Spleen (tissue), 11 donors: ENCODE results near the gene IGFL1. TPM values are rescaled to one million over a fixed set of nuclear protein-coding genes. Genes with fewer than 3 reads are reported as not detected.

Experiments used
- DNase-seq: peaks from one replicate; pipeline ENCODE4 v3.0.0-alpha.2; 2020
- H3K27ac ChIP-seq, 8 donors: fragments of 200-600 bp; sonication (generic) in 7 of 8; 1 replicate in 4 of 8; 2 replicates in 4 of 8; pipeline versions ENCODE4 v1.5.0 to v1.8.0; 2016 to 2021; ENCODE audit warnings: inconsistent platforms in 4 of 8, mild to moderate bottlenecking in 4 of 8, moderate library complexity in 1 of 8
- H3K27me3 ChIP-seq, 7 donors: fragments of 200-600 bp; sonication (generic) in 6 of 7; replicated peaks in 1 of 7; 1 replicate in 4 of 7; 2 replicates in 3 of 7; pipeline versions ENCODE4 v1.5.0 to v1.8.0; 2016 to 2021; ENCODE audit warnings: inconsistent platforms in 3 of 7, mild to moderate bottlenecking in 1 of 7
- H3K36me3 ChIP-seq, 6 donors: fragments of 200-600 bp; sonication (generic) in 5 of 6; 1 replicate in 4 of 6; 2 replicates in 2 of 6; pipeline versions ENCODE4 v1.5.0 to v1.8.0; 2016 to 2021; ENCODE audit warnings: inconsistent platforms in 2 of 6
- H3K4me1 ChIP-seq, 6 donors: fragments of 200-600 bp; sonication (generic) in 5 of 6; 1 replicate in 3 of 6; 2 replicates in 3 of 6; pipeline versions ENCODE4 v1.5.0 to v1.8.0; 2016 to 2021; ENCODE audit warnings: inconsistent platforms in 3 of 6
- H3K4me3 ChIP-seq, 8 donors: fragments of 200-600 bp; sonication (generic) in 7 of 8; 1 replicate in 4 of 8; 2 replicates in 4 of 8; pipeline versions ENCODE4 v1.5.0 to v1.8.0; 2016 to 2021; ENCODE audit warnings: inconsistent platforms in 4 of 8, mild to moderate bottlenecking in 4 of 8, moderate library complexity in 2 of 8
- H3K9me3 ChIP-seq, 8 donors: fragments of 200-600 bp; sonication (generic) in 7 of 8; 1 replicate in 4 of 8; 2 replicates in 4 of 8; pipeline versions ENCODE4 v1.5.0 to v1.8.0; 2016 to 2021; ENCODE audit warnings: inconsistent platforms in 4 of 8
- POLR2A ChIP-seq, 3 donors: fragments of 450-650 bp; IDR thresholded peaks; one replicate each; pipeline ENCODE4 v1.5.1; 2017; ENCODE audit warnings: antibody characterized with exemption in 3 of 3, mild to moderate bottlenecking in 1 of 3
- POLR2AphosphoS5 ChIP-seq, 3 donors: sonication (generic); formaldehyde crosslinking; IDR thresholded peaks; one replicate each; pipeline ENCODE4 v1.5.1; 2017; ENCODE audit warnings: antibody characterized with exemption in 3 of 3
- WGBS, 5 donors: extraction: QIAGEN DNeasy Blood & Tissue Kit in 3 of 5; methylation state at CpG; one replicate each; pipeline versions ENCODE4 v1.1.5 to v1.1.7; 2013 to 2018; 5-methylcytosine and 5-hydroxymethylcytosine counted together
- intact Hi-C: fragments of 100-400 bp; cut with DNase I; formaldehyde crosslinking; loops from one replicate; pipeline ENCODE4 v1.15.0; 2023; ENCODE audit warnings: low total_unique reads
- polyA plus RNA-seq, 3 donors: library from polyadenylated mRNA; stranded (reverse); fragments of 200-250 nt; gene quantifications; one replicate each; pipeline ENCODE4 v1.2.1, GENCODE V29; 2013
- total RNA-seq, 7 donors: library from RNA; depleted of rRNA in 3 of 7; stranded (reverse); fragments of >200 nt in 3 of 7; fragmentation: NEBNext Ultra II Directional in 4 of 7; extraction: Animal tissue kit (Norgen Biotek cat#: 25700) in 4 of 7; gene quantifications; one replicate each; pipeline versions ENCODE4 v1.1.0 to v1.2.1, GENCODE V29; 2016 to 2021
- TF ChIP-seq, protein P1 (sequence below), 11 experiments: fragments of 200-600 bp in 7 of 11; fragments of 450-650 bp in 4 of 11; sonication (generic) in 4 of 11; IDR thresholded peaks in 8 of 11; conservative IDR thresholded peaks in 3 of 11; 1 replicate in 7 of 11; 2 replicates in 4 of 11; pipeline versions ENCODE4 v1.4.0 to v1.8.0; 2016 to 2021; ENCODE audit warnings: antibody characterized with exemption in 11 of 11, inconsistent platforms in 4 of 11, mild to moderate bottlenecking in 1 of 11
- donor health status: healthy with polysubstance abuse.
- donor health status: DM: no; HTN: no; CAD: no; lungs with moderate emphysema.
- donor health status: DM: no; HTN: no; CAD: no.
- donor health status: Bipolar disorder and iron deficiency.
- donor health status: healthy.
- donor health status: DM: no; HTN: no; CAD: no.
- donor health status: DM: yes; HTN: yes; CAD: no.

IGFL1 gene
- total and polyA plus RNA-seq, 10 donors, result not detected

DNA sequence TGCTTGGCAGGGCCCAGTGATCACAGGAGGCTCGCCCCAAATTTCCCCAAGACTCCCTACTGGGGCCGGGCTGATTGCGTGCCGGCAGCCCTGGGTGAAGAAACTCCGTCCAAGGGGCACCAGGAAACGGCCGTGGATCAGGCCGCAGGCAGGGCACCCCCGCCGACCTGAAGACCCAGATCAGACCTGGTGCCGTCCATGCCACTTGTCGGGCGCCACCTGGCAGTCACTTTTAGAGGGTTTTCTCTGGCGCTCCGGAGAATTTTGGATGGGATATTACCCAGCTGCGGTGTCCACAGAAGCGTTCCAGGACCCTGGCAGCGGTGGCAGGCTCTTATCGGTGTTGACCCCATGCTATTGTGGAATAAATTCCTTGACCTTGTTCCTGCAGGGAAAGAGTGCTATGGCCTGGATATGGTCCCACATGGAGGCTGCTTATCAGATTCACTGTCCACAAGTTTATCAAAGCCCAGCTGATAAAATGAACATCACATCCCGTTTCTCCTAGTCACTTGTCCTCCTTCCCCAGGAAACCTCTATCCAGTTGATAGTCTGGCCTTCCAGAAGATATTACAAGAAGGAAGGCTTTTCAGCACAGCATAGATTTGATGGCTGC, 43.3 kb upstream of the IGFL1 start:
- Histone ChIP-seq H3K4me3 (no peak overlapping the region), H3K4me1 (peaks cover 0 to 13% (median 2%) of the 10 kb centered on the region in 6 donors), H3K9me3 (no peaks in the 10 kb centered on the region), H3K27ac (no peak overlapping the region), H3K36me3 (no peaks in the 10 kb centered on the region), H3K27me3 (peaks cover 0 to 33% (median 7%) of the 10 kb centered on the region in 7 donors)
- no peak for DNase-seq
- intact Hi-C loops, result loop anchor here (10.0 kb wide), 1 partner anchor 151 kb away; no protein-coding TSS in a partner anchor
- WGBS, 5 donors, result 75 to 90% (median 86%) methylated on average over 17 to 20 of the region's 20 CpGs
- TF ChIP-seq, protein P1, sequence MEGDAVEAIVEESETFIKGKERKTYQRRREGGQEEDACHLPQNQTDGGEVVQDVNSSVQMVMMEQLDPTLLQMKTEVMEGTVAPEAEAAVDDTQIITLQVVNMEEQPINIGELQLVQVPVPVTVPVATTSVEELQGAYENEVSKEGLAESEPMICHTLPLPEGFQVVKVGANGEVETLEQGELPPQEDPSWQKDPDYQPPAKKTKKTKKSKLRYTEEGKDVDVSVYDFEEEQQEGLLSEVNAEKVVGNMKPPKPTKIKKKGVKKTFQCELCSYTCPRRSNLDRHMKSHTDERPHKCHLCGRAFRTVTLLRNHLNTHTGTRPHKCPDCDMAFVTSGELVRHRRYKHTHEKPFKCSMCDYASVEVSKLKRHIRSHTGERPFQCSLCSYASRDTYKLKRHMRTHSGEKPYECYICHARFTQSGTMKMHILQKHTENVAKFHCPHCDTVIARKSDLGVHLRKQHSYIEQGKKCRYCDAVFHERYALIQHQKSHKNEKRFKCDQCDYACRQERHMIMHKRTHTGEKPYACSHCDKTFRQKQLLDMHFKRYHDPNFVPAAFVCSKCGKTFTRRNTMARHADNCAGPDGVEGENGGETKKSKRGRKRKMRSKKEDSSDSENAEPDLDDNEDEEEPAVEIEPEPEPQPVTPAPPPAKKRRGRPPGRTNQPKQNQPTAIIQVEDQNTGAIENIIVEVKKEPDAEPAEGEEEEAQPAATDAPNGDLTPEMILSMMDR (IDR thresholded peaks at IDR 0.05 in 8 of 11, conservative IDR thresholded peaks at IDR 0.05 in 3 of 11), result no peak
- TF ChIP-seq POLR2AphosphoS5 (IDR thresholded peaks at IDR 0.05) (no peak), POLR2A (IDR thresholded peaks at IDR 0.05) (no peak)

DNA sequence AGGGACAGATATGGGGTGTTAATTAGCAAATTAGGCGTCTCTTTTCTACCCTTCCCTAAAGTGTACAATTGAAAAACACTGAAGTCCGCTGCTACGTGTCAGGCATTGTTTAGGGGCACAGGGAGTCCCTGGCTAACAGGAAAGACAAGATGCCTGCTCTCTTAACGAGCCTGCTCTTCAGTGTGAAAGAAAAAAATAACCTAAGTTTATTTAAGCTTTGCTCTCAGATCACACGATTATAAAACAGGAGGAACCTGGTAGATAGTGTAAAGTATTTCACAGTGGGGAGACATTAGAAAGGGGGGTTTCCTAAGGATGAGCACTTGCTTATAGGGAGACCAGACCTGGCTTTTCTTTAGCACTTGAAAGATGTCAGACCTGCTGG, 42.8 kb upstream of the IGFL1 start:
- Histone ChIP-seq H3K27ac (no peak overlapping the region), H3K36me3 (no peaks in the 10 kb centered on the region), H3K27me3 (peaks cover 0 to 37% (median 7%) of the 10 kb centered on the region in 7 donors), H3K4me3 (no peak overlapping the region), H3K4me1 (peaks cover 0 to 13% (median 2%) of the 10 kb centered on the region in 6 donors), H3K9me3 (no peaks in the 10 kb centered on the region)
- intact Hi-C loops, result loop anchor here (10.0 kb wide), 1 partner anchor 152 kb away; no protein-coding TSS in a partner anchor
- no peak for DNase-seq
- TF ChIP-seq POLR2A (IDR thresholded peaks at IDR 0.05), result no peak
- no peak for TF ChIP-seq POLR2AphosphoS5 (IDR thresholded peaks at IDR 0.05)
- TF ChIP-seq, protein P1 (IDR thresholded peaks at IDR 0.05 in 8 of 11, conservative IDR thresholded peaks at IDR 0.05 in 3 of 11), result no peak
- WGBS, 5 donors, result 51 to 67% (median 60%) methylated on average over 5 of the region's 5 CpGs

DNA sequence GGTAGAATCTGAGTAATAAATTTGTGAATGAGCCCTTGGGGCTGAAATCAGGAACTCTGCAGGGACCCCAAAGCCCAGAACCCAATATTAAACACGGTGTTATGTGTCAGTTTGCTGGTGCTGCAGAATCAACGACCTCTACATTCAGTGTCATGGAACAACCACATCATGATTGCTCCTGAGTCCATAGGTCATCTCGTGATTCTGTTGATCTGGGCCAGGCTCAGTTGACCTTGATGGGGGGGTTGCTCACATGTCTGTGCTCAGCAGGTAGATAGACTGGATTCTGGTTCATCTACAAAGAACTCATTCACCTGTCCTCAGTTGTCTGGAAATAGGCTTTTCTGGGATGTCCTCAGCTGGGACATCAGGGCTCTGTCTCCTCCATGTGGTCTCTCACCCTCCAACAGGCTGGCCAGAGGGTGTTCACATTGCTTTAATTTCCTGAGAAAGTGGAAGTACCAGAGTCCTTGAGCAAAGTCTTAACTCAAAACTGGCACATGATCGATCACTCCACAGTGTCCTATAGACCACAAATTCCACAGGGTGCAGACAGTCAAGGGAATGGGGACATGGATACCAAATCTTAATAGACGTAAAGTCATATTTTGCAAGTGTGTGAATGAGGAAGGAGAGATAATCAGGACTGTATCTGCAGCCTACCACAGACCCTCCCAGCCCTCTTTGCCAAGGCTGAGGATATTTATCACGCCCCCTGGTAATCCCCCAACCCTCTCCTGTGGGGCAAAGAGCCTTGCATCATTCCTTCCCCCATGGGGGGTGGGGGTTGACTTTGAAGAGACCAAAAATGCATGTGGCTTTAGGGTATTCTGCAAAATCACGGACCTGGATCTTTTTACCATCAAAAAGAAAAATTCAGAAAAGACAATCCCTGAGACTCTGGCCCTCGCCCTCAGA, 39.3 kb upstream of the IGFL1 start:
- H3K36me3 ChIP-seq, result no peaks in the 10 kb centered on the region
- peaks cover 0 to 69% (median 7%) of the 10 kb centered on the region in 7 donors for H3K27me3 ChIP-seq
- intact Hi-C loops, result loop anchor here (5.0 to 10.0 kb wide), 2 partner anchors 108 to 155 kb away; no protein-coding TSS in a partner anchor
- H3K4me3 ChIP-seq, result no peak overlapping the region
- DNase-seq, result no peak
- WGBS, 5 donors, result 54 to 63% (median 56%) methylated on average over 8 of the region's 8 CpGs
- TF ChIP-seq, protein P1 (IDR thresholded peaks at IDR 0.05 in 8 of 11, conservative IDR thresholded peaks at IDR 0.05 in 3 of 11), result no peak
- TF ChIP-seq POLR2AphosphoS5 (IDR thresholded peaks at IDR 0.05) (no peak), POLR2A (IDR thresholded peaks at IDR 0.05) (no peak)
- H3K4me1 ChIP-seq, result peaks cover 0 to 21% (median 2%) of the 10 kb centered on the region in 6 donors
- H3K9me3 ChIP-seq, result no peaks in the 10 kb centered on the region
- no peak overlapping the region for H3K27ac ChIP-seq
